ENCODE results near the gene ITGA2B.

- TF ChIP-seq CTCF (optimal IDR thresholded peaks at IDR 0.05 in 1 of 3, IDR thresholded peaks at IDR 0.05 in 1 of 3, conservative IDR thresholded peaks at IDR 0.05 in 1 of 3; ENCODE audit: extremely low read depth in 1 of 3, insufficient read depth in 2 of 3, low read length in 3 of 3) (no peak), EZH2 (IDR thresholded peaks at IDR 0.05; ENCODE audit: low read length) (no peak)
These were observed 22.0 kb downstream of the ITGA2B start for GRCh38 chr17:44367231-44367979.
